Spleen (tissue), 7 donors: ENCODE results near the gene PDCD1LG2.

ENCODE experiments used
- POLR2A ChIP-seq, 3 donors: fragments of 450-650 bp; IDR thresholded peaks; one replicate each; pipeline ENCODE4 v1.5.1; 2017; ENCODE audit warnings: antibody characterized with exemption in 3 of 3, mild to moderate bottlenecking in 1 of 3
- TF ChIP-seq, protein P1 (sequence below), 11 experiments: fragments of 200-600 bp in 7 of 11; fragments of 450-650 bp in 4 of 11; sonication (generic) in 4 of 11; IDR thresholded peaks in 8 of 11; conservative IDR thresholded peaks in 3 of 11; 1 replicate in 7 of 11; 2 replicates in 4 of 11; pipeline versions ENCODE4 v1.4.0 to v1.8.0; 2016 to 2021; ENCODE audit warnings: antibody characterized with exemption in 11 of 11, inconsistent platforms in 4 of 11, mild to moderate bottlenecking in 1 of 11
- donor health status: DM: no; HTN: no; CAD: no; lungs with moderate emphysema.
- donor health status: DM: no; HTN: no; CAD: no.
- donor health status: DM: no; HTN: no; CAD: no.

DNA sequence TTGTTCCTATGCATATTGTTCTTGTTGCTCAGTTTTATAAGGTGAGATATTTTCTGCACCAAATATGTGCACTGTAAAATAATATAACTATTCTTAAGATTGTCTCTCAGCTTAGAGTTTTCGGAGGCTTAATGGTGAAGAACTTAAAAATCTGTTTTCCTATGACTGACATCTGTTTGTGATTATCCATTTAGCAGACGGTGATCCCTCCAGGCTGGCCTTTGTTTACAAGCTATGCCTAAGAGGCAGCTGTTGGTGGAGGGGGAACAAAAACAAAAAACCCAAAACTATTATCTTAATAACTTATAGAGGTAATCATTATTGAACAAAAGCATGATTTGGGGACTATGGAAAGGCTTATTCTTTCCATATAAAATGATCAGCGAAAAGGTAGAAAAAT, 658 bp downstream of the PDCD1LG2 start:
- TF ChIP-seq, protein P1, sequence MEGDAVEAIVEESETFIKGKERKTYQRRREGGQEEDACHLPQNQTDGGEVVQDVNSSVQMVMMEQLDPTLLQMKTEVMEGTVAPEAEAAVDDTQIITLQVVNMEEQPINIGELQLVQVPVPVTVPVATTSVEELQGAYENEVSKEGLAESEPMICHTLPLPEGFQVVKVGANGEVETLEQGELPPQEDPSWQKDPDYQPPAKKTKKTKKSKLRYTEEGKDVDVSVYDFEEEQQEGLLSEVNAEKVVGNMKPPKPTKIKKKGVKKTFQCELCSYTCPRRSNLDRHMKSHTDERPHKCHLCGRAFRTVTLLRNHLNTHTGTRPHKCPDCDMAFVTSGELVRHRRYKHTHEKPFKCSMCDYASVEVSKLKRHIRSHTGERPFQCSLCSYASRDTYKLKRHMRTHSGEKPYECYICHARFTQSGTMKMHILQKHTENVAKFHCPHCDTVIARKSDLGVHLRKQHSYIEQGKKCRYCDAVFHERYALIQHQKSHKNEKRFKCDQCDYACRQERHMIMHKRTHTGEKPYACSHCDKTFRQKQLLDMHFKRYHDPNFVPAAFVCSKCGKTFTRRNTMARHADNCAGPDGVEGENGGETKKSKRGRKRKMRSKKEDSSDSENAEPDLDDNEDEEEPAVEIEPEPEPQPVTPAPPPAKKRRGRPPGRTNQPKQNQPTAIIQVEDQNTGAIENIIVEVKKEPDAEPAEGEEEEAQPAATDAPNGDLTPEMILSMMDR (IDR thresholded peaks at IDR 0.05 in 8 of 11, conservative IDR thresholded peaks at IDR 0.05 in 3 of 11), result no peak
- no peak for TF ChIP-seq POLR2A (IDR thresholded peaks at IDR 0.05)
